ENCODE data around the gene SAMD11. TPM values are rescaled to one million over a fixed set of nuclear protein-coding genes. Genes with fewer than 3 reads are reported as not detected.
A peak's percentile ranks its signal among the peaks of the same experiment; 100 is the strongest.

Gene SAMD11
- polyA plus RNA-seq, 1 donor from 2014 or later = not detected

DNA sequence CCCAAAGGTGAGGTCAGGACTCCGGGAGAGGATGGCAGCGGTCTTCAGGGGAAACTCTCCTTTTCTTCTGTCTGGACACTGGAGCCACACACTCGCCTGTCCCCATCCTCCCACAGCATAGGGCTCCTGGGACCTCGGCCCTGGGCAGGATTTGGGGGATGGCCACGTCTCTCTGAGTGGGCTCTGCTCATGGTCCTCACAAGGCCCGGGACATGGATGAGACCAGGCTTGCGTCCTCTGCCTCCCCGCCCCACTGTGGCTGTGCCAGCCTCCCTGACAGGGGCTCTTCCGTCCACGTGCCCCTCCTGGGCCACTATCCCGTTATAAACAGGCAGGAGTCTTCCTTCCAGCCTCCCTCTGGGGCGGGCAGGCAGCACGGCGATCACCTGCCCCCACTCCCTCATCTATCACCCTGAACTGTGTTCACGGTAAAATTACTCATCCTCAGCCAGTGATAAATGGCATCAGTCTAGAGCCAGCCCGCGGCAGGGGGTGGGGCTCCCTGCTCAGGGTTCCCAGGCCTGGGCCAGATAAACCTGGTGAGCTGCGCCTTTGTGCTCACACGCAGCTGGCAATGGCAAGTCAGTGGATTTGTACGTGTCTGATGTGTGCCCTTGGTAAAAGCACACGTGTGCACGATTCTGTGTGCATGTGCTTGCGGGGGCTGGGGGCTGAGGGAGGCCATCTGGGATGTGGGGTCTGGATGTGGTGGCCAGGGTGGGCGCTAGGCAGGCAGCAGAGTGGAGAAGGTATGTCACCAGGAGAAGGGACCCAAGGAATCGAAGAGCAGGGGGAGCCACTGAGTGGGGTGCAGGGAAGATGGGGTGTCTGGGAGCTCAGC, 12.6 kb upstream of the SAMD11 start:
- Mint-ChIP-seq H3K4me1 (peaks cover 0 to 4% (median 2%) of the 10 kb centered on the region in 3 donors), H3K4me3 (no peak overlapping the region), H3K9me3 (peaks cover 0 to 1% (median 0%) of the 10 kb centered on the region in 3 donors), H3K27me3 (peaks cover 33% of the 10 kb centered on the region), H3K36me3 (no peaks in the 10 kb centered on the region), H3K27ac (no peak overlapping the region)

DNA sequence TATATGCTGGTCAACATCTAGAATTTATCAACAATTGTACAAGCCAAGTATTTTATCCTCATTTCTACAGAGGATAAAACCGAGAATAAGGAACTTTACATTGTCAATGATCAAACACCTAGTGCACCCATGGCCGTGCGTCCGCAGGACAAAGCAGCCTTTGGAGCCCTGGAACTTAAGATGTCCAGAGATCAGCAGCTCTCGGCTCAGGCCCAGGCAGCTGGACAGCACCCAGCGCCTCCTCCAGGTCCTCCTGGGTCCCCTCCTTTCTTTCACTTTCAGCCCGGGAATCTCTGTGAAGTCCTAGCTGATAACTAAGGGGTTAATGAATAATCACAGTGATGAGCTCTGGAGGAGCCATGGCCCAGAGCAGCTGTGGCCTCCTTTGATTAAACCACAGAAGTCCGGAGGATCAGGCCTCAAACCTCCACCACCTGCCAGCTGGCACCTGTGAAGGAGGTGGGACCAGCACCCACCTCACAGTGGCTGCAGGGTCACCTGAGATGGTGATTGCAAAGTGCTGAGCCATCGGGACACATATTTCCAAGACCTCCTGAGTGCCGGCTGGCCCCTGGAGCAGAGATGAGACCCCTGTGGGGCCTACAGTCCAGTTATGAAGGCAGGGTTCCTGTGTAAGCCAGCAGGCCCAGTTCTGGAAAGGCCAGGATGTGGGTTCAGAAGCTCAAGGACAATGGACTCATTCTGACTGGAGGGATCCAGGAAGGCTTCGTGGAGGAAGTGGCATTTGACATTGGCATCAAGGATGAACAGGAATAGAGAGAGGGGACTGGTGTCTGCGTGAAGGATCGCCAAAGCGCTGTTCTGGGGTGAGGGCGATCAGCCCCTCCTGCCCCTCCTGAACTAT, 11.6 kb upstream of the SAMD11 start:
- H3K9me3 Mint-ChIP-seq = peaks cover 0 to 1% (median 0%) of the 10 kb centered on the region in 3 donors
- peaks cover 0 to 2% (median 0%) of the 10 kb centered on the region in 3 donors for H3K4me1 Mint-ChIP-seq
- H3K27ac Mint-ChIP-seq = no peak overlapping the region
- H3K4me3 Mint-ChIP-seq = no peak overlapping the region
- H3K27me3 Mint-ChIP-seq = peaks cover 28% of the 10 kb centered on the region
- H3K36me3 Mint-ChIP-seq = no peaks in the 10 kb centered on the region

DNA sequence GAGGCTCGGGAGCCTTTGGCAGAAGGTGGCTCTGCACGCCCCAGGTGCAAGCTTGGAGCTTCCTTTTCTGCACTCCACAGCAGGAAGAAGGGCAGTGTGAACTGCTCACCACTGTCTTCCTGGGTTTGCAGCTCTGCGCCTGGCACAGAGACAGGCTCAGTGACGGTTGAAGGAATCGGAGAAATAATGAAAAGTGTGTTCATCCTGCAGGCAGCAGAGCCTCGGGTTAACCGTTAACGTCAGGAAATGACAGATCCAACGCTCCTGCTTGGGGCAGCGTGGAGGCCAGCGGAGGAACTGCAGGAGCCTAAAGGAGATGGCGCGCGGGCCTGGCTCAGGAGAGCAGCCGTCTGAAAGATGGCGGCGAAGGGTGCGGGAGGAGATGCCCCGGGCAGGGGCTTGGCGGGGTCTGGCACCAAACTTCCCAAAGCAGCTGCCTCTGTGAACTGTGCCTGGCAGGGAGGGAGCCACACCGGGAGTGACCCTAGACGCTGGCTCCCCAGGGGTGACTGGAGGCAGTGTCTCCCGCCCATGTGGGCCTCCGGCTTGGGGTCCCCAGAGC, 10.9 kb upstream of the SAMD11 start:
- no peak overlapping the region for H3K27ac Mint-ChIP-seq
- peaks cover 0 to 2% (median 0%) of the 10 kb centered on the region in 3 donors for H3K4me1 Mint-ChIP-seq
- no peaks in the 10 kb centered on the region for H3K36me3 Mint-ChIP-seq

DNA sequence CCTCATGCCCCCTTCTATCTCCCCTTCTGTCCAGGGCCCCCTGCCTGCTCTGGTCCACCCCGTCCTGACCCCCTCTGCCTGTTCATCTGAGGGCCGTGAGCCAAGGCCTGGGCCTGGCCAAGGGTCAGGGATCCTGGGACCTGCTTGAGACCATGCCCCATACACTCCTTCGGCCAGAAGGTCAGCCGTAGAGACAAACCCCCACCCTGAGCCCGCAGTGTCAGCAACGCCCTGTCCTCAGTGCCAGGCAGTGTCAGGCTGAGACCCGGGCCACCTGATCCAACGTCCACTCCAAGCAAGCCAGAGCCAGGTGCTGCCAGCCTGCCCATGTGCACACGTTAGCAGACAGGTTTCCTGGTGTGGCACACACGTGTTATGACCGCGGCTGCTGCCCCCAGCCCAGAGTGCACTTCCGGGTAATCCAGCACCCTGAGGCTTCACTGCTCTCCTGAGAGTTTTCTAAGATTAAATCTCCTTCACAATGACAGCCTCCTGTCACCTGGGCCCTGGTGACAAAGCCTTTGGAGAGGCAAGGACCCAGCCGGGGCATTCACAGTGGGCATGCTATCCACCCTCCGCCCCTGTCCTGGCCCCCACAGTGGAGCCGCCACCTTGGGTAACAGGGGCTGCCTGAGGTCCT, 10.1 kb upstream of the SAMD11 start:
- no peak overlapping the region for H3K4me3 Mint-ChIP-seq
- no peaks in the 10 kb centered on the region for H3K9me3 Mint-ChIP-seq
- no peaks in the 10 kb centered on the region for H3K36me3 Mint-ChIP-seq
- H3K27ac Mint-ChIP-seq = no peak overlapping the region
- peaks cover 31% of the 10 kb centered on the region for H3K27me3 Mint-ChIP-seq
- peaks cover 0 to 2% (median 0%) of the 10 kb centered on the region in 3 donors for H3K4me1 Mint-ChIP-seq

More for the DNA sequence above, 10.9 kb upstream of the SAMD11 start:
- peaks cover 28% of the 10 kb centered on the region for H3K27me3 Mint-ChIP-seq
- peaks cover 0 to 1% (median 0%) of the 10 kb centered on the region in 3 donors for H3K9me3 Mint-ChIP-seq
- H3K4me3 Mint-ChIP-seq = peak overlapping the region in 1 of 4 donors; percentile 65

DNA sequence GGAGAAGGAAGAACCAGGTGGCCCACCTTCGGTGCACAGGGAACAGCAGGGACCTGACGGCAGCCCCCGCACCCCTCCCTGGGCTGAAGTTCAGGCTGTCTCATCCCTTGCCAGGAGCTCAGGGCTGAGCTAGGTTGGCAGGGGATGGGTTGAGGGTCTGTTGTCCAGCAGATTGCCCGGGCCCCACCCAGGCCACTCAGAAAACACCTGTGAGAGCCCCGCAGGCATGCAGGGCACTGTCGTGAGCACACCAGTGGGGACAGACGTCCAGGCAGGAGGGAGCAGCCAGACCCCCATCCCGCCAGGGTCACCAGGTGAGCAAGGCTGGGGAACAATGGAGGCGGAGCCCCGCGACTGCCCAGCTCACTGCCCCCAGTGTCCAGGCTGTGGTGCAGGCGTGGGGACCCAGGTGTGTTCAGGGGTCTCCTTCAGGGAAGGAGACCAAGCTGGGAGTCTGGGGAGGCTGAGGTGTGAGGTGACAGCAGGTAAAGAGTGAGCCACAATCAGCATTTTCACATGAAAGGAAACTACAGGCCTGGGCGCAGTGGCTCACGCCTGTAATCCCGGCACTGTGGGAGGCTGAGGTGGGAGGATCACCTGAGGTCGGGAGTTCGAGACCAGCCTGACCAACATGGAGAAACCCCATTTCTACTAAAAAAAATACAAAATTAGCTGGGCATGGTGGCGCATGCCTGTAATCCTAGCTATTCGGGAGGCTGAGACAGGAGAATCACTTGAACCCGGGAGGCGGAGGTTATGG, 9.4 kb upstream of the SAMD11 start:
- H3K27me3 Mint-ChIP-seq = peaks cover 32% of the 10 kb centered on the region

DNA sequence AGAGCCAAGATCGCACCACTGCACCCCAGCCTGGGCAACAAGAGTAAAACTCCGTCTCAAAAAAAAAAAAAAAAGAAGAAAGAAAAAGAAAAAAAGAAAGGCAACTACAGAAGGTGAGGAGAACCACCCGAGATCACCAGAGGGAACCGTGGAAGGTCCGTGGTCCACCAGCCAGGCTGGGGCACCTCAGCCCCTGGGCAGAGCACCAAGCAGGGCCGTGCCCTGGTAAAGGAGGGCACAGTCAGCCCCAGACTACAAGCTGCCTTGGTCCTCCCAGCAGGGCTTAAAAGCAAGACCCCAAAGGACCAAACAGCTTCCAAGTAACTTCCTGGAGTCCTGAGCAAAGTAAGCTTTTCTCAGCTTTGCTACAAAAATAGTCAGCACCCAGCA, 8.8 kb upstream of the SAMD11 start:
- no peaks in the 10 kb centered on the region for H3K36me3 Mint-ChIP-seq
- no peak overlapping the region for H3K27ac Mint-ChIP-seq
- H3K9me3 Mint-ChIP-seq = no peaks in the 10 kb centered on the region
- H3K4me1 Mint-ChIP-seq = peaks cover 0 to 2% (median 0%) of the 10 kb centered on the region in 3 donors
- H3K27me3 Mint-ChIP-seq = peaks cover 35% of the 10 kb centered on the region
- peak overlapping the region in 1 of 4 donors; percentile 50 for H3K4me3 Mint-ChIP-seq

More for the DNA sequence above, 9.4 kb upstream of the SAMD11 start:
- no peaks in the 10 kb centered on the region for H3K9me3 Mint-ChIP-seq
- H3K36me3 Mint-ChIP-seq = no peaks in the 10 kb centered on the region
- H3K4me3 Mint-ChIP-seq = no peak overlapping the region
- peaks cover 0 to 2% (median 0%) of the 10 kb centered on the region in 3 donors for H3K4me1 Mint-ChIP-seq
- H3K27ac Mint-ChIP-seq = no peak overlapping the region

DNA sequence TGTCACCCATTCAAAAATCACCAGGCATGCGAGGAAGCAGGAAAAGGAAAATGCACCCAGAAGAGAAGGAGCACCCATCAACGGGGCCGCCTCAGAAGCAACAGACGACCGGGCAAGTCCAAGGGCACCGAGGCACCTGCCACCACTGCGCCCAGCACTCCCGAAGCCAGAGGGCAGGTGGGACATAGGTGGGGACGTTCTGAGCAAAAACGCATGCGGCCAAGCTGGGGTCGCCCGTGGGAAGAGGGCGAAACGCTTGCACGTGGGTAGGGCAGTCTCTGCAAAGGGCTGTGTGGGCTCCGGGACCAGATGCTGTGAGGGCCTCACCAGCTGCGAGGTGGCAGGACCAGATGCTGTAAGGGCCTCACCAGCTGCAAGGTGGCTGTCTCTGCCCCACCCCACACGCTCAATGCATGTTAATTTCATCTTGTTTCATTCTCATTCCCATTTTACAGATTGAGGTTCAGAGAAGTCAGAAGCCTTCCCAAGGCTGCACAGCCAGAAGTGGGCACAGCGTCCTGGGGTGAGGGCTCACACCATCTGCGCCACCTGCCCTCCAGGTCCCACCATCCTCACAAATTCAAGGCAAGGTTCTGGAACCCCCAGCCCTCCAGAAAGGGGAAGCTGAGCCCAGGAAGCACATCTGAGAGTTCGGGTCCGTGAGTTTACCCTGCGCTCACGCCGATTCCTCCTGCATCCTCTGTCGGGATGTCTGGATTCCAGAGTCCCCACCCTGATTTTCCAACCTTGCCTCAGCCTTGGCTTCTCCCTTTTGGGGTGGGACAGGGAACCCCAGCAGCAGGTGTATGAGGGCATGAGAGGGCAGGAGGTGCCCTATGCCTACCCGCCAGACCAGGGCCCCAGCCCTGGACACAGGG, 8.2 kb upstream of the SAMD11 start:
- H3K9me3 Mint-ChIP-seq = no peaks in the 10 kb centered on the region
- no peaks in the 10 kb centered on the region for H3K36me3 Mint-ChIP-seq
- peaks cover 1 to 3% (median 1%) of the 10 kb centered on the region in 3 donors for H3K4me1 Mint-ChIP-seq
- no peak overlapping the region for H3K27ac Mint-ChIP-seq
- peak overlapping the region in 1 of 4 donors; percentile 50 for H3K4me3 Mint-ChIP-seq
- H3K27me3 Mint-ChIP-seq = peaks cover 39% of the 10 kb centered on the region

DNA sequence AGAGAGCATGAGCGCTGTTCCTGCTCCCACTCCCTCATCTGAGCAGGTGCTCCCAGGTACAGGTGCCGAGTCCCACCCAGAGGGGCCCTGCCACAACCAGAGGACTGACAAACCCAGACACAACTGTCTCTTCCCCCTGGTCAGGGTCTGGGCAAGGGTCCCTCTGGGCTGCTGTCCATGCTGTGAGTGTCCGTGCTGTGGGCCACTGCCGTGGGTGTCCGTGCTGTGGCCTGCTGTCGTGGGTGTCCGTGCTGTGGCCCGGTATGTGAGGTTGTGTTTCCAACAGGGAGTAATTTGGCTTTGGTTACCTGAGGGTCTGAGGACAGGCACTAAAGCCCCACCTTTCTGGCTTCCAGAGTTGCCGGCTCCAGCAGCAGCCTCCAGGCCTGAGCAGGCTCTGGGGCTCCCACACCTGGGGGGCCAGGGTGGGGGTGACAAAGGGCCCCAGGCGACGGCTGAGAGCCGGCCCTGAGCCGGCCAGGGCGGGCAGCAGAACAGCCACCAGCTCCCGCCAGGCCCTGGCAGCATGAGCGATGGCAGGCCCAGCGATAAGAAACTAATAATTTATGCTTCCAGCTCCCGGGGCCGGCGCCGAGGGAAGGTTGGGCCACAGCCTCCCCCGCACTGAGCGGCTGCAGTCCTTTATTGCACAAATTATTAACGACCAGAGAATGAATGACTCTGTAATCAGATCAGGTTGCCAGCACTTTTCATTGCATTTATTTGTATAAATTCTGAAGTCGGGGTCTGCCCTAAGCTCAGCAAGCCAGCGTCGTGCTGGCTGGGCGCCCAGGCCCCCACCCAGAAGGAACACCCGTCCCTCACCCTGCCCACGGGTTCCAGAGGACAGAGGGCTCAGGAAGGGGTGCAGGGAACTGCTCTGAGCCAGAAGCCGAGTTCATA, 7.3 kb upstream of the SAMD11 start:
- Mint-ChIP-seq H3K4me1 (peaks cover 4 to 7% (median 5%) of the 10 kb centered on the region in 3 donors), H3K9me3 (peaks cover 0 to under 1% (median 0%) of the 10 kb centered on the region in 3 donors), H3K27me3 (peaks cover 36% of the 10 kb centered on the region), H3K36me3 (no peaks in the 10 kb centered on the region), H3K27ac (no peak overlapping the region), H3K4me3 (no peak overlapping the region)

DNA sequence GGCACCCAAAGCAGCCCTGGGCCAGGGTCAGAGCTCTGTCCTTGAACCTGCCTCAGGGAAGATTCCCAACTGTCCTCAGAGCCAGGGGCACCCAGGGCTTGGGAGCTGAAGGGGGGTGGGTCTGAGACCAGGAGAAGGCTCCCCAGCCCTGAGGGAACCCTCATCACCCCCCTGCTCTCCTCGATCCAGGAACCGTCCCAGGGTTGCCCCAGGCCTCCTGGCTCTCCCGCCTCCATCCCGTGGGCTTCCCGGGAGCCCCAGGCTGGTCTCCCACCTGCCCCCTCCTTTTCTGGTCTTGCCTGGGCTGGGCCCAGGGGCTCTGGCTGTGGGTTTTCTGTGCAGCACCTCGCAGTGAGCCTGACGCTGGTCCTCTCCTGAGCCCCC, 6.7 kb upstream of the SAMD11 start:
- peaks cover 40% of the 10 kb centered on the region for H3K27me3 Mint-ChIP-seq
- peaks cover 4 to 8% (median 6%) of the 10 kb centered on the region in 3 donors for H3K4me1 Mint-ChIP-seq
- H3K9me3 Mint-ChIP-seq = peaks cover 0 to 2% (median 0%) of the 10 kb centered on the region in 3 donors
- no peaks in the 10 kb centered on the region for H3K36me3 Mint-ChIP-seq
- no peak overlapping the region for H3K27ac Mint-ChIP-seq
- H3K4me3 Mint-ChIP-seq = no peak overlapping the region

DNA sequence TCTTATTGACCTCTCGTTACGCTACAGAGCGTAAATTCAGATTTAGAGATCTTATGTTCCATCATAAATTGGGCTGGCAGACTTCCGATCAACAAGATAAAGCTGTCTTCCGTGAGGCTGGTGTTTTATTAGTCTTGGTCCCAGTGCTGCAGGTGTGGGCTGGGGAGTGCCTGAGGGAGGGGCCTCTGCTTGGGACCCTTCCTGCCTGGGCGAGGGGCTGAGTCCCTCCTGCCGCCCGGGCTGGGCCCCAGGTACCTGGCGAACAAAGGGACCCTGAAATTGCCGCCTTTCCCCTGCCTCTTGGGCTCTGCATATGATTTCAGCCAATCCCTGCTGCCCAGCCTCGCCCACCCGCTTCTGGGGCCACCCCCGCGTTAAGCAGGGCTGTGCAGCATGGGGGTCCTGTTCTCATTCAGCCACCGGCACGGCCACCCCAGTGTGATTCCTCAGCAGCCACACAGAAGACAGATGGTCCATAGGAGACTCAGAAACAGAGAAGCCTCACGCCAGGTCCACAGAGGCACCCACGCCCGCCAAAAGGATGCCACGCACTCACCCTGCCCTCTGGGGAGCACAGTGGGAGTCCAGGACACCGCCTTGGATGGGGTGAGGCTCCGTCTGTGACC, 6.1 kb upstream of the SAMD11 start:
- no peak overlapping the region for H3K27ac Mint-ChIP-seq
- H3K27me3 Mint-ChIP-seq = peaks cover 45% of the 10 kb centered on the region
- no peaks in the 10 kb centered on the region for H3K36me3 Mint-ChIP-seq
- peaks cover 4 to 8% (median 6%) of the 10 kb centered on the region in 3 donors for H3K4me1 Mint-ChIP-seq
- H3K4me3 Mint-ChIP-seq = no peak overlapping the region
- H3K9me3 Mint-ChIP-seq = peaks cover 0 to 2% (median 0%) of the 10 kb centered on the region in 3 donors

DNA sequence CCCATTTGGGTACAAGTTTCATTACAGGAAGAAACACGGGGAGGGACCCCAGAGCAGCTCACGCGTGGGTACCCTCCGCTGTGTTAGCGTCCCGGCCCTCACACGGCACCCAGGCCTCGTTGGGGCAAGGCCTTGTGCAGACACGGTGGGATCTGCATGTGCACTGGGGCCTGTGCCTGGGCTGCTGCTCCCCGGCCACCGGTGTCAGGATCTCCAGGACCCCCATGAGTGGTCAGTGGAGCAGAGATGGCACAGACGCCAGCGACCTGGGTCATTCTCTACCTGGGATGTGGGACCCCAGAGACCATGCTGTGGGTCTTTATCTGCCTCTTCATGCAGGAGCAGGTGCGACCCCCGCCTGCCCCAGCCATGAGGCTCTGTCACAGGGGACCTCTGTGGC, 5.4 kb upstream of the SAMD11 start:
- H3K27me3 Mint-ChIP-seq = peaks cover 51% of the 10 kb centered on the region
- H3K9me3 Mint-ChIP-seq = peaks cover 0 to 2% (median 0%) of the 10 kb centered on the region in 3 donors
- H3K4me3 Mint-ChIP-seq = no peak overlapping the region
- peaks cover 4 to 11% (median 9%) of the 10 kb centered on the region in 3 donors for H3K4me1 Mint-ChIP-seq
- no peaks in the 10 kb centered on the region for H3K36me3 Mint-ChIP-seq
- H3K27ac Mint-ChIP-seq = no peak overlapping the region

DNA sequence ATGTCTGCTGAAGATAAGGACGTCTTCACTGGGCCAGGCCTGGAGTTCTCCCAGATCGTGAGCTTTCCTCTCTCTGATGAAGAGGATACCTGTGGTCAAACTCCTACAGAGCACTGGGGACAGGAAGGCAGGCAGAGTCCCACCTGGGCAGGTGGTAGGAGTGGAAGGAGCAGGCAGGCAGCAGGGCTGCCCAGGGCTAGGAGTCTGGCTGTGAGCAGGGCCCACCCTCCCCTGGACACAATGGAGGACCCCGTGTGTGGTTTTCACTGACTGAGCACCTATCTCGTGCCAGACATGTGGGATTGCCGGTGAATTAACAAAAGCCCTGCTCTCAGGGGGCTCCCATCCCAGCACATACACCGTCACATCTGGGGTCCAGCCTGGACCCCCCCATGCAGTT, 4.9 kb upstream of the SAMD11 start:
- Mint-ChIP-seq H3K4me3 (no peak overlapping the region), H3K36me3 (no peaks in the 10 kb centered on the region)

More for the DNA sequence above, 4.9 kb upstream of the SAMD11 start:
- H3K4me1 Mint-ChIP-seq = peaks cover 4 to 12% (median 10%) of the 10 kb centered on the region in 3 donors
- H3K27ac Mint-ChIP-seq = no peak overlapping the region
- H3K27me3 Mint-ChIP-seq = peaks cover 51% of the 10 kb centered on the region
- H3K9me3 Mint-ChIP-seq = peaks cover 0 to 2% (median 0%) of the 10 kb centered on the region in 3 donors

Measured in IgD-negative memory B cell (primary cell).